NCI-H2227 (cell line): ENCODE measurements around the gene SERPIND1.
"Not testable (repeated sequence)": the region's sequence is repeated elsewhere in the genome, so short reads cannot be mapped to it uniquely, and the experiment has no call there.

Source experiments
- DNase-seq: peaks from one replicate; lab custom pipeline; 2025; ENCODE audit not compliant: unreplicated experiment; lab: John Stamatoyannopoulos, UW

SERPIND1 gene, protein sequence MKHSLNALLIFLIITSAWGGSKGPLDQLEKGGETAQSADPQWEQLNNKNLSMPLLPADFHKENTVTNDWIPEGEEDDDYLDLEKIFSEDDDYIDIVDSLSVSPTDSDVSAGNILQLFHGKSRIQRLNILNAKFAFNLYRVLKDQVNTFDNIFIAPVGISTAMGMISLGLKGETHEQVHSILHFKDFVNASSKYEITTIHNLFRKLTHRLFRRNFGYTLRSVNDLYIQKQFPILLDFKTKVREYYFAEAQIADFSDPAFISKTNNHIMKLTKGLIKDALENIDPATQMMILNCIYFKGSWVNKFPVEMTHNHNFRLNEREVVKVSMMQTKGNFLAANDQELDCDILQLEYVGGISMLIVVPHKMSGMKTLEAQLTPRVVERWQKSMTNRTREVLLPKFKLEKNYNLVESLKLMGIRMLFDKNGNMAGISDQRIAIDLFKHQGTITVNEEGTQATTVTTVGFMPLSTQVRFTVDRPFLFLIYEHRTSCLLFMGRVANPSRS

GRCh38 chr22:20773793-20774212 lies at the start of gene SERPIND1:
Gene SERPIND1, plus strand, starts transcription at chr22:20774113. Its CDS starts 5,200 bp downstream, at chr22:20779313.
- DNase-seq = no peak

- no peak for DNase-seq
Observed at GRCh38 chr22:20724676-20725454, 49.0 kb upstream of the SERPIND1 start.

DNA sequence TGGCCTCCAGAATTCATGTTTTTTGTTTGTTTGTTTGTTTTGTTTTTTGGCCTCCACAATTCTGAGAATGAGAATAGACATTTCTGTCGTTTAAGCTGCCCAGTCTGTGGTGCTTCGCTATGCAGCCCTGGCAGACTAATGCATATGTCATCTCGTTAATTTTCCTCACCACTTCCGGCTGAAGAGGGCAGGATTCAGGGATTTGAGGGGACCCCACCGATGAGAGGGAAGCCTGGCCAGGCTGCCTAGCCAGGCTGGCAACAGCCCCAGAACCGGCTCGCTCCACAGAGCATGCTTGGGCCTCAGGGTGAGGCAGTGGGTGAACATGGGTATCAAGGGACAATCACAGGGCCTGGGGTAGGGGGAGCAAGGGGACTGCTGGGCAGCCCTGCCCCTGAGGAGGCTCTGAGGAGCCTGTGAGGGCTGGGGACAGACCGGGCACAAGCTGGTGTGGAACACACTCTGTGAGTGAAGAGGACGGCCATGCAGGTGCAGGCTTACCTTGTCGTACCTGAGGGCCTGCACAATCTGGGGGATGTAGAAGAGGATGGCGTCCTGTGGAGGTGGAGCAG lies 47.8 kb upstream of the SERPIND1 start:
- no peak for DNase-seq

DNA sequence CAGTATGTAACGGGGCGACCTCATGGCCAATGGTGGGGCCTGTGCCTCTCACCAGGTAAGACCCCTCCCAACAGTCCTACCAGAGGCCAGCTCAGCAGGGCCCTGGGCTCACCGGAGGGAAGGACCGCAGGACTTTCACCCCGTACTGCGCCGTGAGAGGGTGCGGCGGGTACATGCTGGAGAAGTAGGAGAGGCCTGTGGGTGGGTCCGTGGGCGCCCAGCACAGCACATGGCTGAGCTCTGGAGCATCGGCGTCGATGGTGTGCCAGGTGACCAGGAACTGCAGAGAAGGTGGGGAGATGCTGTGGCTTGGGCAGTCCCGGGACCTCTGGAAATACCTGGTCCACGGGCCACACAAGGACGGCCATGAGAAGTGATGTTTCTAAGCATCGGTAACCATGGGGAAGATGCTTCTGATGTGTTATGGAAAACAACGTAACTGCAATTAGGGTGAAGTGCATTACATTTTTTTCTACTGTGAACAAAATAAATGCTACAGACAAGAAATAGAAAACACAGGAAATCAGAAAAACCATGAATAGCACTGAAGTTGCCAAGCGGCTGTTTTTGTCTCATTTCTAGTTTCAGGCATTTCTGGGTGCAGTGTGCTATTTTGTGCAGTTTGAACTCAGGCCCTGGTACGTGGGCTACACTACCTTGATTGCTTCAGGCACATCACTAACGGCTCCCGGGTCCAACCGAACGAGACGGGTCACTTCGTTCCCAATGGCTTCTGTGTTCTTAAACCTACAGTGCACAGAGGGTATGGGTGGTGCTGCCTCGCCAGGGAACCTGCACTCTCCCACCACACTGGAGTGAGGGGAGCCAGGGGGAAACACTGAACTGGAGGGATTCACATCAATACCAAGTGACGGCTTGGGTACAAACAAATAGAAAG lies 46.5 kb upstream of the SERPIND1 start:
- no peak for DNase-seq

GRCh38 chr22:20728523-20729190 lies 45.3 kb upstream of the SERPIND1 start:
- no peak for DNase-seq

GRCh38 chr22:20729194-20729593 lies 44.7 kb upstream of the SERPIND1 start:
- no peak for DNase-seq

GRCh38 chr22:20732431-20732830 lies 41.5 kb upstream of the SERPIND1 start:
- DNase-seq = not testable (repeated sequence)

DNA sequence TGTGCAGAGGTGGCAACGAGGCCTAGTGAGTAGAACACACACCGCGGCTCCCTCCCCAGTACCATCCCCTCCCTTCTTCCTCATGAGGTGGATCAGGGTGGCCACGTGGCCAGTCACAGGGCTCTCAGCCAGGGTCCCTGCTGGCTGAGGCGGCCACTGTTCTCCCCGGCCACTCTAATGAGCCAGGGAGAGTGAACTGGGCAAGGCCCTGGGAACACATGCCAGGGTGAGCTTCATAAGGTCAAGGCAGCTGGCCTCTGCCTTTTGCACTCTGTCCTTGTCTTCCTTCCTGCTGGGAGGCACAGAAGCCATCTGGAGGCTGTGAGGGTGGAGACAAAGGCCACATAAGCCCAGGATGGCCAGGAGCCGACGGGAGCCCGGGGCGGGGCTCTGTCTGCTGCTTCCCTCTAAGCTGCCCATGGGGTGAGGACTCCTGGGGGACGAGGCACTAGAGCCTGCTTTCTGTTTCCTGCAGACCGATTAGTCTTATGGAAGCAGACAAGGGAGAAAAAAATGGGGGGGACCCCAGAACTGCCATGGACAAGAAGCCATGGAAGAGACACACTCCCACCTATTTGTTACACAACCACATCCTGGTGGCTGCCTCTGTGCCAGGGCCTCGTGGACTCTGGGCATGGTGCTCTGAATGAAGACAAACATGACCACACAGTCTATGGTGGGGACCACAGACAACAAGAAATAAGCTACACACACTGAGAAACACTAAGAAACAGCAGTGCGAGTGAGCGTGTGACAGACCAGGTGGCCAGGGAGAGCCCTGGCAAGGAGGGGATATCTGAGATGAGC lies 38.4 kb upstream of the SERPIND1 start:
- DNase-seq = not testable (repeated sequence)

- not testable (repeated sequence) for DNase-seq
Observed at GRCh38 chr22:20736891-20737290, 37.0 kb upstream of the SERPIND1 start.

- no peak for DNase-seq
Observed at GRCh38 chr22:20738394-20739089, 35.4 kb upstream of the SERPIND1 start.

DNA sequence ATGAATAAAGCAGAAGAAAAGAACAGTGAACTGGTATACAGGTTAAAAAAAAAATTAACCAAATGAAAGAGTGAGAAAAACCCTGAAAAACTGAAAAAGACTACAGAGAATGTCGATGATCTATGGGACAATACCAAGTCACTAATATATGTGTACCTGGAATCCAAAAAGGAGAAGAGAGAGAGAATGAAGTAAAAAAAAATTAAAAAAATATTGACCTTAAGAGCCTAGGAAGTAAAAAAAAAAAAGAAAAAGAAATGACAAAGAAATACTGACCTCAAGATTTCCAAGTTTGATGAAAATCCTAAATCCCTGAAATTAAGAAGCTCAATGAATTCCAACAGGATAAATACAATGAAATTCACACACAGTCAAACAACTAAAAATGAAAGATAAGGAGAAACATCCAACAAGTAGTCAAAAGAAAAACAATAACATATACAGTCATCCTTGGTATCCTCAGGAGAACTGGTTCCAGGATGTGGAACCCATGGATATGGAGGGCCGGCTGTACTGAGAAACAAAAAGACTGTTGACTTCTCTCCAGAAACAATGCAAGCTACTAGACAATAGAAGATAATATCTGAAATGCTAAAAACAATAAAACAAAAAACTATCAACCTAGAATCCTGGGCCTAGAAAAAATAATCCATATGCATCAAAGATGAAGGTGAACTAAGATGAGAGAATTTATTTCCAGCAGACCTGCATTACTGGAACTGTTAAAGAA lies 33.5 kb upstream of the SERPIND1 start:
- no peak for DNase-seq

DNA sequence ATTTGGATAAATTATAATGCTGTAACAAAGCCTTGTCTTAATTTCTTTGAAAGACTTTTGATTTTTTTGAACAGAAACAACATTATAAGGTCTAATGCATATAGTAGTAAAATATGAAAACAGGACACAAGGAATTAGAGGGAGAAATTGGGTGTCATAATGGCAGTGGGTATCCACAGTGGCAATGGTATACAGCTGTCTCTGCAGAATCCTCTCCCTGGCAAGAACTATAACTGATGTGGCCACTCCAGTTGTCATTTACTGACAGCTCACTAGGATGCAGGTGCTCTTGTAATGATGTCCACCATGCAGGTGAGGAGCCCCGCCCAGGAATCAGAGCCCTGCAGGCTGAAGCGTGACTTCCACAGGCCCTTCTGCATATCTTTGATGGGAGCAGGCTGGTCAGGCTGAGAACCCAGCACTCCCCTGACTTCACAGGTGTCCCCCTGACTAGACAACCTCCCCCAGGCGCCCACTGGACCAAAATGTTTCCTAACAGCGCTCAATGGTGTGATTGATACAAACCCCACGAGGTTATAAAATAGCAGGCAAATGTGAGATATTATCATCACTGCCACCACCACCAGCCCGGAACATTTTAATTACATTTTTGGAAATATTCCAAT lies 32.8 kb upstream of the SERPIND1 start:
- no peak for DNase-seq

- peak; percentile 32 for DNase-seq
Observed at GRCh38 chr22:20741634-20742581, 32.0 kb upstream of the SERPIND1 start.

GRCh38 chr22:20742764-20743163 lies 31.1 kb upstream of the SERPIND1 start:
- DNase-seq = no peak

DNA sequence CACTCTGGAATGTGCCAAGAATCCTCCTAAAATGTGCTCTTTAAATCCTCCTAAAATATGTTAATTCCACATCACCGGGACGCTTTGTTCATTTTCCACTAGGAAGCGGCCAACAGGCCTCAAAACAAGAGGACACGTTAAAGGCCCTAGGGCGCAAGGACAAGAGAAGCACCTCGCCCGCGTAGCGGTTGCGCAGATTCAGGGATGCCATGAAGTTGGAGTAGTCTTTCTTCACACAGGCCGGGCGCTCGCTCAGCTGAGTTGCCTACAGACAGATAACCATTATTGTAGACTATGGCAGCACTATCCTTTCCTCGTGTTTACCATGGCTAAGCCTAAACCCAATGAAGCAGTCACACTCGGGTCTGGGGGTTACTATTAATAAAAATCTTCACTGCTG lies 29.5 kb upstream of the SERPIND1 start:
- no peak for DNase-seq

- no peak for DNase-seq
Observed at GRCh38 chr22:20745119-20745518, 28.8 kb upstream of the SERPIND1 start.
